Mesendoderm (in vitro differentiated cells): ENCODE data around the gene JPH3.

Experiments
- DNase-seq: peaks from one replicate; pipeline ENCODE4 v3.0.0; 2013
- H2AK5ac ChIP-seq: 2 replicates; pipeline ENCODE4 v1.6.1; 2013; ENCODE audit warnings: low read length, inconsistent platforms
- H2BK120ac ChIP-seq: 2 replicates; pipeline ENCODE4 v1.6.1; 2013; ENCODE audit warnings: low read depth, mild to moderate bottlenecking, low read length, moderate library complexity, mixed read lengths
- H2BK15ac ChIP-seq: replicated peaks from 2 replicates; pipeline ENCODE4 v1.6.1; 2013; ENCODE audit warnings: low read depth, mild to moderate bottlenecking, moderate library complexity
- H2BK5ac ChIP-seq: 2 replicates; pipeline ENCODE4 v1.6.1; 2013; ENCODE audit warnings: low read length, inconsistent platforms
- H3K18ac ChIP-seq: 2 replicates; pipeline ENCODE4 v1.6.1; 2013; ENCODE audit warnings: mild to moderate bottlenecking, low read length, mixed read lengths
- H3K23ac ChIP-seq: one replicate; pipeline ENCODE4 v1.6.1; 2013; ENCODE audit warnings: low read length
- H3K27ac ChIP-seq: 2 replicates; pipeline ENCODE4 v1.5.1; 2013; ENCODE audit warnings: low read depth, mild to moderate bottlenecking, inconsistent platforms, low read length, moderate library complexity
- H3K27me3 ChIP-seq: 2 replicates; pipeline ENCODE4 v1.6.1; 2013; ENCODE audit warnings: low read length, control low read depth, mild to moderate bottlenecking, inconsistent platforms; ENCODE audit not compliant: insufficient read depth, poor library complexity
- H3K36me3 ChIP-seq: 2 replicates; pipeline ENCODE4 v1.6.1; 2013; ENCODE audit warnings: low read length, inconsistent platforms; ENCODE audit not compliant: control insufficient read depth, insufficient read depth
- H3K4ac ChIP-seq: one replicate; pipeline ENCODE4 v1.6.1; 2013; ENCODE audit warnings: low read depth, mild to moderate bottlenecking, low read length, moderate library complexity
- H3K4me1 ChIP-seq: 2 replicates; pipeline ENCODE4 v1.6.1; 2013; ENCODE audit warnings: low read depth, low read length, inconsistent platforms; ENCODE audit not compliant: control insufficient read depth
- H3K4me2 ChIP-seq: 2 replicates; pipeline ENCODE4 v1.6.1; 2013; ENCODE audit warnings: low read length
- H3K4me3 ChIP-seq: 2 replicates; pipeline ENCODE4 v1.5.1; 2013; ENCODE audit warnings: mild to moderate bottlenecking, low read length
- H3K56ac ChIP-seq: one replicate; pipeline ENCODE4 v1.6.1; 2013; ENCODE audit warnings: low read length
- H3K79me1 ChIP-seq: 2 replicates; pipeline ENCODE4 v1.6.1; 2013; ENCODE audit warnings: low read length, inconsistent platforms
- H3K79me2 ChIP-seq: 2 replicates; pipeline ENCODE4 v1.6.1; 2013; ENCODE audit warnings: mild to moderate bottlenecking, low read length; ENCODE audit not compliant: control insufficient read depth, insufficient read depth
- H3K9ac ChIP-seq: 2 replicates; pipeline ENCODE4 v1.6.1; 2013; ENCODE audit warnings: low read length, inconsistent platforms
- H4K5ac ChIP-seq: one replicate; pipeline ENCODE4 v1.6.1; 2013; ENCODE audit warnings: low read length
- H4K8ac ChIP-seq: one replicate; pipeline ENCODE4 v1.6.1; 2013; ENCODE audit warnings: low read depth, mild to moderate bottlenecking, control low read depth, low read length, moderate library complexity
- WGBS: extraction: QIAGEN DNeasy Blood & Tissue Kit; methylation state at CpG from one replicate; pipeline ENCODE4 v1.1.7; 2013; ENCODE audit warnings: low lambda C conversion rate, missing lambda C conversion rate; ENCODE audit not compliant: insufficient coverage; ENCODE audit errors: extremely low coverage; 5-methylcytosine and 5-hydroxymethylcytosine counted together

Gene JPH3

GRCh38 chr16:87692756-87693155, 90.4 kb downstream of the JPH3 start:
- Histone ChIP-seq H3K18ac (no peak overlapping the region), H2AK5ac (no peak overlapping the region), H3K27ac (no peak overlapping the region), H3K56ac (no peak overlapping the region), H3K4me1 (no peaks in the 10 kb centered on the region), H3K36me3 (no peaks in the 10 kb centered on the region), H3K27me3 (no peaks in the 10 kb centered on the region), H3K23ac (no peak overlapping the region), H3K9ac (no peak overlapping the region), H3K79me1 (no peaks in the 10 kb centered on the region), H3K79me2 (no peaks in the 10 kb centered on the region), H3K4me2 (no peak overlapping the region), H3K4me3 (no peak overlapping the region), H3K4ac (no peak overlapping the region), H4K8ac (no peak overlapping the region), H4K5ac (no peak overlapping the region), H2BK120ac (no peak overlapping the region), H2BK5ac (no peak overlapping the region), H2BK15ac (no peak overlapping the region)
- DNase-seq, result no peak
- WGBS, result no CpG with 5 or more reads among the region's 12 CpGs

GRCh38 chr16:87693827-87694226, 91.5 kb downstream of the JPH3 start:
- DNase-seq, result no peak
- WGBS, result no CpG with 5 or more reads among the region's 16 CpGs

GRCh38 chr16:87694441-87695125, 92.3 kb downstream of the JPH3 start:
- Histone ChIP-seq H3K4ac (no peak overlapping the region), H2BK120ac (no peak overlapping the region), H3K9ac (no peak overlapping the region), H2AK5ac (no peak overlapping the region), H3K18ac (no peak overlapping the region), H3K79me1 (no peaks in the 10 kb centered on the region), H3K36me3 (no peaks in the 10 kb centered on the region), H2BK5ac (no peak overlapping the region), H3K27ac (no peak overlapping the region), H3K23ac (no peak overlapping the region), H3K27me3 (no peaks in the 10 kb centered on the region), H4K5ac (no peak overlapping the region), H3K56ac (no peak overlapping the region), H3K79me2 (no peaks in the 10 kb centered on the region), H3K4me1 (no peaks in the 10 kb centered on the region), H3K4me2 (no peak overlapping the region), H4K8ac (no peak overlapping the region), H3K4me3 (no peak overlapping the region), H2BK15ac (no peak overlapping the region)
- DNase-seq, result no peak
- no CpG with 5 or more reads among the region's 20 CpGs for WGBS

More at GRCh38 chr16:87693827-87694226, 91.5 kb downstream of the JPH3 start:
- no peak overlapping the region for H3K27ac ChIP-seq
- H3K27me3 ChIP-seq, result no peaks in the 10 kb centered on the region
- H2BK120ac ChIP-seq, result no peak overlapping the region
- no peak overlapping the region for H3K9ac ChIP-seq
- H2BK15ac ChIP-seq, result no peak overlapping the region
- H3K56ac ChIP-seq, result no peak overlapping the region
- H2AK5ac ChIP-seq, result no peak overlapping the region
- H4K5ac ChIP-seq, result no peak overlapping the region
- H3K4me3 ChIP-seq, result no peak overlapping the region
- no peaks in the 10 kb centered on the region for H3K36me3 ChIP-seq
- no peak overlapping the region for H3K4me2 ChIP-seq
- no peaks in the 10 kb centered on the region for H3K4me1 ChIP-seq
- no peak overlapping the region for H3K4ac ChIP-seq
- no peak overlapping the region for H2BK5ac ChIP-seq
- no peak overlapping the region for H4K8ac ChIP-seq
- no peak overlapping the region for H3K18ac ChIP-seq
- H3K79me2 ChIP-seq, result no peaks in the 10 kb centered on the region
- H3K79me1 ChIP-seq, result no peaks in the 10 kb centered on the region
- H3K23ac ChIP-seq, result no peak overlapping the region

DNA sequence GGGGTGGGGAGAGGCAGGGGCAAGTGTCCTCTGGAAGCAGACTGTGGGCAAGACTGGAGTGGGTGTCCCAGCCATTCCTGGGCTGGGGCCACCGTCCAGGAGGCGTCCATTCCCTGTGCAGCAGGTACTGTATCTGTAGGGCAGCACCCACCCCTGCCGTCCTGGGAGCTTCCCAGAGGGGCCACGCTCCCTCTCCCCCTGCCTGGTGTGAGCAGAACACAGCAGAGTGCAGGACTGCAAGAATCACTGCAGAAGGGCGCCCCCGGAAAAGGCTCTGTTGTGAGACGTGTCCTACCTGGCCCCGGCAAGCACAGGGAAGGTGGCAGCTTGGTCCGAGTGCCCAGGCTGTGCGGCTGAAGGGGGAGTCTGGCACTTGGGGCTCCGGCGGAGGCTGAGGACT, 93.2 kb downstream of the JPH3 start:
- WGBS, result no CpG with 5 or more reads among the region's 12 CpGs
- H3K79me2 ChIP-seq, result no peaks in the 10 kb centered on the region
- H3K4me2 ChIP-seq, result no peak overlapping the region
- H2BK15ac ChIP-seq, result no peak overlapping the region
- no peak overlapping the region for H2BK5ac ChIP-seq
- no peak overlapping the region for H3K9ac ChIP-seq
- H2AK5ac ChIP-seq, result no peak overlapping the region
- no peak overlapping the region for H4K5ac ChIP-seq
- DNase-seq, result no peak
- no peak overlapping the region for H3K56ac ChIP-seq
- H3K4ac ChIP-seq, result no peak overlapping the region
- H3K18ac ChIP-seq, result no peak overlapping the region
- no peak overlapping the region for H3K4me3 ChIP-seq
- no peak overlapping the region for H3K23ac ChIP-seq
- no peaks in the 10 kb centered on the region for H3K27me3 ChIP-seq
- no peaks in the 10 kb centered on the region for H3K4me1 ChIP-seq
- H2BK120ac ChIP-seq, result no peak overlapping the region
- H3K36me3 ChIP-seq, result no peaks in the 10 kb centered on the region
- H3K79me1 ChIP-seq, result no peaks in the 10 kb centered on the region
- H4K8ac ChIP-seq, result no peak overlapping the region
- H3K27ac ChIP-seq, result no peak overlapping the region

DNA sequence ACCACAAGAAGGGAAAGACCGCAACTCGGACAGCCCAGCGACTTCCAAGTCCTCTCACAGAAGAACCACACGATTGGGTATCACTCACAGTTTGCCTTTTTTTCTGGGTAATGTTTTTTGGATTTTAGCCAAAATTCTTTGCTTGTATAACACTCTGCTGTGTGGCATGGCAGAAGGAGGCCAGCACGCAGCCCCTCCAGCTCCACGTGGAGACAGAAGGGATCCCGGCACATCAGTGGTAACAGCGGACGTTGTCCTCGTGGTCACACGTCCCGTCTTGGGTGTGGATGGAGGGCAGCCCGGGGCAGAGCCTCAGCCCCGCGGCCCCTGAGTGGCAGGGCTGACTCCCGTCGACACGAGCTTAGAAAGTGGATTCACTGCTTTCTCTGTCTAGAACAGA, 94.4 kb downstream of the JPH3 start:
- Histone ChIP-seq H3K4me1 (no peaks in the 10 kb centered on the region), H3K56ac (no peak overlapping the region), H4K8ac (no peak overlapping the region), H2BK5ac (no peak overlapping the region), H3K18ac (no peak overlapping the region), H2AK5ac (no peak overlapping the region), H3K27ac (no peak overlapping the region), H2BK120ac (no peak overlapping the region), H3K79me1 (no peaks in the 10 kb centered on the region), H2BK15ac (no peak overlapping the region), H3K27me3 (no peaks in the 10 kb centered on the region), H3K9ac (no peak overlapping the region), H4K5ac (no peak overlapping the region), H3K4me2 (no peak overlapping the region), H3K23ac (no peak overlapping the region), H3K79me2 (no peaks in the 10 kb centered on the region), H3K36me3 (no peaks in the 10 kb centered on the region), H3K4me3 (no peak overlapping the region), H3K4ac (no peak overlapping the region)
- no CpG with 5 or more reads among the region's 18 CpGs for WGBS
- no peak for DNase-seq

DNA sequence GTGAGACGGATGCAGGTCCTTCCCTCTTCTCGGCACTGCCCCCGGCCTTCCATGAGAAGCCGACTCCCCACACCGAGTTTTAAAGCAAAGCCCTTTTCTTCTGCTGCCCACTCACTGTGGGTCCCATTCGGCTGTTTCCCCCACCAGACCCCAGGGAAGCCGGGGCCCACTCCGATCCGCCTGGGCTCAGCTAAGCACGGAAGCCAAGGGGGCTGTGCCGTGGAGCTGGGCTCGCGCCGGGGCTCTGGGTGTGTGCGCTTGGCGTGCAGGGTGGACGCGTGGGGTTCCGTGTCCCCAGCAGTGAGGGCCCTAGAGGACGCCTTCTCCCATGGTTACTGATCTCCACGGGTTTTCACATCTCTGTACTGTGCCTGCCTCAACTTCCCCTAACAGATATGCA, 94.9 kb downstream of the JPH3 start:
- Histone ChIP-seq H3K36me3 (no peaks in the 10 kb centered on the region), H3K18ac (no peak overlapping the region), H3K27ac (no peak overlapping the region), H2BK120ac (no peak overlapping the region), H3K4me2 (no peak overlapping the region), H3K4me1 (no peaks in the 10 kb centered on the region), H4K8ac (no peak overlapping the region), H3K79me1 (no peaks in the 10 kb centered on the region), H3K23ac (no peak overlapping the region), H3K4me3 (no peak overlapping the region), H3K9ac (no peak overlapping the region), H4K5ac (no peak overlapping the region), H3K4ac (no peak overlapping the region), H3K79me2 (no peaks in the 10 kb centered on the region), H2BK15ac (no peak overlapping the region), H2AK5ac (no peak overlapping the region), H2BK5ac (no peak overlapping the region), H3K56ac (no peak overlapping the region), H3K27me3 (no peaks in the 10 kb centered on the region)
- no peak for DNase-seq
- WGBS, result no CpG with 5 or more reads among the region's 21 CpGs
